SK-N-SH (cell line): ENCODE results near the gene DGLUCY. TPM values are rescaled to one million over a fixed set of nuclear protein-coding genes. Genes with fewer than 3 reads are reported as not detected.

Experiments used
- CTCF ChIA-PET: fragments of 300-600, 350-600 bp; formaldehyde crosslinking; extraction: SDS; loops from one replicate; lab custom pipeline; 2021; lab: Yijun Ruan, JAX
- POLR2A ChIA-PET: fragments of 350-600 bp; sonication (Branson Sonifier 250); formaldehyde crosslinking; extraction: SDS; loops from one replicate; lab custom pipeline; 2020; ENCODE audit warnings: antibody characterized with exemption, inconsistent platforms; lab: Yijun Ruan, JAX
- DNase-seq: peaks from one replicate; pipeline ENCODE4 v3.0.0; 2012
- H2AFZ ChIP-seq: fragments of 200-600 bp; sonication (generic); 2 replicates; pipeline ENCODE4 v1.8.1; 2016; ENCODE audit warnings: antibody characterized with exemption, mild to moderate bottlenecking, low read depth
- H3F3A ChIP-seq: fragments of 200-600 bp; sonication (generic); replicated peaks from 2 replicates; pipeline ENCODE3; 2016; ENCODE audit warnings: antibody characterized with exemption, mild to moderate bottlenecking; ENCODE audit not compliant: insufficient read depth
- H3K27ac ChIP-seq, 2 experiments: fragments of 200-500 bp in 1 of 2; fragments of 200-600 bp in 1 of 2; sonication (Bioruptor generic) in 1 of 2; sonication (generic), shearing (Covaris generic) in 1 of 2; 2 replicates each; pipeline versions ENCODE4 v1.5.1 to v1.6.1; 2014 to 2016; ENCODE audit warnings: low read depth in 2 of 2, inconsistent platforms in 1 of 2, low read length in 1 of 2, mild to moderate bottlenecking in 1 of 2, mixed read lengths in 1 of 2
- H3K27me3 ChIP-seq: fragments of 200-600 bp; sonication (generic), shearing (Covaris generic); 2 replicates; pipeline ENCODE4 v1.6.1; 2016; ENCODE audit warnings: mixed run types; ENCODE audit not compliant: insufficient read depth
- H3K36me3 ChIP-seq, 2 experiments: fragments of 200-500 bp in 1 of 2; fragments of 200-600 bp in 1 of 2; sonication (Bioruptor generic) in 1 of 2; sonication (generic) in 1 of 2; replicated peaks in 1 of 2; 2 replicates each; pipeline versions ENCODE3 to v1.5.1; 2014 to 2016; ENCODE audit warnings: low read length in 1 of 2, mild to moderate bottlenecking in 1 of 2; ENCODE audit not compliant: insufficient read depth in 2 of 2, control insufficient read depth in 1 of 2
- H3K4me1 ChIP-seq, 2 experiments: fragments of 200-500 bp in 1 of 2; fragments of 200-600 bp in 1 of 2; sonication (Bioruptor generic) in 1 of 2; sonication (generic), shearing (Covaris generic) in 1 of 2; 2 replicates each; pipeline versions ENCODE4 v1.5.1 to v1.6.1; 2014 to 2016; ENCODE audit warnings: low read depth in 1 of 2, low read length in 1 of 2, mixed run types in 1 of 2; ENCODE audit not compliant: insufficient read depth in 2 of 2, control insufficient read depth in 1 of 2
- H3K4me2 ChIP-seq: fragments of 200-600 bp; sonication (generic), shearing (Covaris generic); 2 replicates; pipeline ENCODE4 v1.6.1; 2017; ENCODE audit warnings: mixed run types
- H3K4me3 ChIP-seq, 2 experiments: fragments of 200-500 bp in 1 of 2; fragments of 200-600 bp in 1 of 2; sonication (Bioruptor generic) in 1 of 2; sonication (generic), shearing (Covaris generic) in 1 of 2; 2 replicates each; pipeline versions ENCODE4 v1.5.1 to v1.8.1; 2014 to 2016; ENCODE audit warnings: low read depth in 2 of 2, inconsistent platforms in 1 of 2, low read length in 1 of 2, mild to moderate bottlenecking in 1 of 2, mixed read lengths in 1 of 2, moderate library complexity in 1 of 2
- H3K79me2 ChIP-seq: fragments of 200-600 bp; sonication (generic); 2 replicates; pipeline ENCODE4 v1.8.1; 2017; ENCODE audit warnings: mild to moderate bottlenecking; ENCODE audit not compliant: insufficient read depth
- H3K9ac ChIP-seq: fragments of 200-600 bp; sonication (generic); 2 replicates; pipeline ENCODE4 v1.6.1; 2017; ENCODE audit warnings: mixed run types
- H3K9me2 ChIP-seq: fragments of 200-600 bp; sonication (generic); 2 replicates; pipeline ENCODE4 v1.6.1; 2017; ENCODE audit warnings: mixed run types
- H3K9me3 ChIP-seq: fragments of 200-600 bp; sonication (generic); 2 replicates; pipeline ENCODE4 v1.6.1; 2017; ENCODE audit warnings: mixed run types, mild to moderate bottlenecking, moderate library complexity
- H4K20me1 ChIP-seq: fragments of 200-600 bp; sonication (generic); 2 replicates; pipeline ENCODE4 v1.6.1; 2017; ENCODE audit warnings: mild to moderate bottlenecking, mixed run types; ENCODE audit not compliant: insufficient read depth
- CHD2 ChIP-seq: fragments of 150-350 bp; IDR thresholded peaks from 2 replicates; pipeline ENCODE4 v1.6.1; 2018; ENCODE audit warnings: low read length; ENCODE audit not compliant: partially characterized antibody
- FOSL2 ChIP-seq: IDR thresholded peaks from 2 replicates; pipeline ENCODE4 v1.4.0; 2012; ENCODE audit warnings: low read depth, mild to moderate bottlenecking, moderate library complexity, borderline replicate concordance
- GABPA ChIP-seq: IDR thresholded peaks from 2 replicates; pipeline ENCODE4 v1.4.0; 2012; ENCODE audit warnings: low read depth, mild to moderate bottlenecking
- IRF3 ChIP-seq: fragments of 150-350 bp; IDR thresholded peaks from 2 replicates; pipeline ENCODE4 v1.6.1; 2016; ENCODE audit warnings: mild to moderate bottlenecking, low read depth, low read length
- MAX ChIP-seq: IDR thresholded peaks from 2 replicates; pipeline ENCODE4 v1.4.0; 2012; ENCODE audit warnings: low read depth
- MEF2A ChIP-seq: IDR thresholded peaks from 2 replicates; pipeline ENCODE4 v1.4.0; 2012; ENCODE audit warnings: low read depth, borderline replicate concordance
- MXI1 ChIP-seq: IDR thresholded peaks from 2 replicates; pipeline ENCODE4 v1.6.1; 2012; ENCODE audit warnings: mild to moderate bottlenecking, low read depth, low read length, improper control_type of control experiment
- NRF1 ChIP-seq: IDR thresholded peaks from 2 replicates; pipeline ENCODE4 v1.6.1; 2012; ENCODE audit warnings: low read depth, mild to moderate bottlenecking, low read length
- POLR2AphosphoS5 ChIP-seq: IDR thresholded peaks from 2 replicates; pipeline ENCODE4 v1.6.1; 2012; ENCODE audit warnings: low read depth, low read length
- RAD21 ChIP-seq: IDR thresholded peaks from 2 replicates; pipeline ENCODE4 v1.6.1; 2012; ENCODE audit warnings: mild to moderate bottlenecking, low read length
- RCOR1 ChIP-seq: fragments of 150-350 bp; IDR thresholded peaks from 2 replicates; pipeline ENCODE4 v1.6.1; 2017; ENCODE audit warnings: antibody characterized with exemption, low read length
- RXRA ChIP-seq: IDR thresholded peaks from 2 replicates; pipeline ENCODE4 v1.4.0; 2012; ENCODE audit warnings: low read depth, mild to moderate bottlenecking, borderline replicate concordance
- TAF1 ChIP-seq: IDR thresholded peaks from 2 replicates; pipeline ENCODE4 v1.6.1; 2012; ENCODE audit warnings: low read depth, mild to moderate bottlenecking, low read length, moderate library complexity, borderline replicate concordance
- TCF12 ChIP-seq: IDR thresholded peaks from 2 replicates; pipeline ENCODE4 v1.4.0; 2012
- USF2 ChIP-seq: fragments of 150-350 bp; IDR thresholded peaks from 2 replicates; pipeline ENCODE4 v1.6.1; 2017; ENCODE audit warnings: antibody characterized with exemption, low read length, low read depth, borderline replicate concordance
- ZBTB33 ChIP-seq: IDR thresholded peaks from 2 replicates; pipeline ENCODE4 v1.4.0; 2012; ENCODE audit warnings: low read depth, borderline replicate concordance
- WGBS: methylation state at CpG from one replicate; pipeline ENCODE4 v1.1.6; 2017; ENCODE audit warnings: low lambda C conversion rate; 5-methylcytosine and 5-hydroxymethylcytosine counted together
- polyA plus RNA-seq, 3 experiments: library from polyadenylated mRNA; depleted of rRNA; stranded (reverse); fragments of >200 nt; gene quantifications; 2 replicates each; pipeline ENCODE4 v1.2.3, GENCODE V29; 2012

Gene DGLUCY
- polyA plus RNA-seq, 1 of the 3 experiments (the other 2 are of a cell fraction), result 17.2 TPM

GRCh38 chr14:91065266-91065665 lies 48.6 kb upstream of the DGLUCY start:
- Histone ChIP-seq H3K9me3 (no peaks in the 10 kb centered on the region), H3K9ac (no peak overlapping the region), H3K27ac (no peak overlapping the region), H3K4me3 (no peak overlapping the region), H3K9me2 (no peaks in the 10 kb centered on the region), H2AFZ (no peak overlapping the region), H4K20me1 (no peaks in the 10 kb centered on the region), H3K27me3 (no peaks in the 10 kb centered on the region), H3F3A (no peaks in the 10 kb centered on the region), H3K4me1 (peaks cover 0 to 3% of the 10 kb centered on the region in 2 experiments; a peak in 2 of 4 replicates), H3K79me2 (no peaks in the 10 kb centered on the region), H3K4me2 (no peak overlapping the region), H3K36me3 (no peaks in the 10 kb centered on the region)
- no peak for TF ChIP-seq MEF2A
- TF ChIP-seq NRF1, result no peak
- no peak for TF ChIP-seq RXRA
- no peak for TF ChIP-seq GABPA
- TF ChIP-seq FOSL2, result no peak
- TF ChIP-seq RAD21, result no peak
- no peak for TF ChIP-seq IRF3
- no peak for TF ChIP-seq MAX
- TF ChIP-seq CHD2, result no peak
- no peak for TF ChIP-seq MXI1
- no peak for TF ChIP-seq POLR2AphosphoS5
- TF ChIP-seq USF2, result no peak
- no peak for TF ChIP-seq TAF1
- no peak for TF ChIP-seq ZBTB33
- TF ChIP-seq RCOR1, result no peak
- no peak for TF ChIP-seq TCF12
- ChIA-PET POLR2A (no interaction called here), CTCF (interaction anchor here (1.0 to 3.3 kb wide), 5 partner anchors 17 to 162 kb away, joined by 3 to 6 read pairs (median 3); no protein-coding TSS in a partner anchor)
- DNase-seq, result no peak
- 91% methylated on average over 3 of the region's 3 CpGs for WGBS
